ENCODE results near the gene ZNF816. TPM values are rescaled to one million over a fixed set of nuclear protein-coding genes. Genes with fewer than 3 reads are reported as not detected.

ZNF816 gene
- 10 to 100 TPM in 1 of 2 donors, 1 to 10 TPM in 1; 6.5 to 10.3 TPM for total RNA-seq

GRCh38 chr19:52962394-52963246 is at the start of gene ZNF816:
ZNF816 (minus strand) TSS chr19:52962881; CDS start chr19:52956089, 6,792 bp downstream.

DNA sequence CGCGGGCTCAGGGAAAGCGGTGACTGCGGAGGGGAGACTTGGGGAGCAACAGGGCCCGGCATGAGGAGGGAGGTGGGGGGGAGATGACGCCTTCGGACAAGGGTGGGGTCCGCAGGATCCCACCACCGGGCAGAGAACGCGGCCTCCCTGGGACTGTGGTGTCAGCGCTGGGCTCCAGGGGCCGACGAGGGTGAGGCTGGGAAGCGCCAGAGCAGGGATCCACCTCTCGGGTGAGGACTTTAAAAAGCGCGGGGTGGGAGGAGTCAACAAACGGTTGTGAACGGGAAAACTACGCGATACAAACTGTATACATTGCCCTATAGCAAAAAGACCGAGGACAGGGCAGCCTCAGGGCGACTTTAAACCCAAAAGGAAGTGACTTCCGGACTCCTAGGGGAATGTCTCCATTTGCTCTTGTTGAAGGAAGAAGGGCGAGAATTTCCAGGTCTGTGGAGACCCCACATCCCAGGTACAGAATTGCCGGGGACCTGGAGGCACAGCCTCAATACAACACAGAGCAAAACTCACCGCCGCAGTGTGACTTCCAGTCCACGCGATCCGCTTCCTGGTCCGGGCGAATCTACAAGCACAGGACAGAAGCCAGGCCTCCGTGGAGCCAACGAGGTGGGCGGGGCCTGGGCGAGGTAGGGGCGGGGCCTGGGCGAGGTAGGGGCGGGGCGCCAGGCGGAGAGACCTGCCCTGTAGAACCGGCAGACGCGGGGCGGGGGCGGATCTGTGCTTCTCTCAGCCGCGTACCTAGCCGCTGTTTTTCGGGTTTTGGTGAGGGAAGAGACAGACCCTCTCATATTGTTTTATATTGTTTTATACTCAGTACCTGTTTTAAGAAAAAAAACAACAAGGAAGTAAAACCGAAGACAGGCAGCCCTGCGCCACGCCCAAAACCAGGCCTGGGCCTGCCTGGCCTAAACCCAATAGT is 39.6 kb downstream of the ZNF816 start, which contains the start of gene ZNF888:
Gene ZNF888 (minus strand): TSS at position 588 of the 937 bp plus-strand sequence. CDS start 5,555 bp downstream, outside the sequence.

Other genes starting within 250 kb of the ZNF816 start
- gene ZNF611, start 227.8 kb downstream of the ZNF816 start, total RNA-seq: 1 to 10 TPM; 6.9 to 8.7 TPM
- 1 to 10 TPM; 4.5 to 5.0 TPM for gene ZNF600, start 176.1 kb downstream of the ZNF816 start, total RNA-seq
- gene ZNF28, start 141.2 kb downstream of the ZNF816 start, total RNA-seq: 10 to 100 TPM; 17.9 to 19.3 TPM
- gene ZNF468, start 105.3 kb downstream of the ZNF816 start, total RNA-seq: 10 to 100 TPM; 22.6 to 22.7 TPM
- gene ZNF320, start 65.2 kb downstream of the ZNF816 start, total RNA-seq: 1 to 10 TPM; 7.7 to 9.3 TPM
- gene ZNF888, start 39.5 kb downstream of the ZNF816 start, total RNA-seq: 1 to 10 TPM; 2.1 to 4.7 TPM
- not detected for gene ERVV-1, start 51.0 kb upstream of the ZNF816 start, total RNA-seq
- not detected for gene ERVV-2, start 81.9 kb upstream of the ZNF816 start, total RNA-seq
- 10 to 100 TPM; 20.0 to 24.8 TPM for gene ZNF160, start 140.5 kb upstream of the ZNF816 start, total RNA-seq
- 1 to 10 TPM in 1 of 2 donors, under 1 TPM in 1; 0.33 to 1.0 TPM for gene ZNF415, start 170.0 kb upstream of the ZNF816 start, total RNA-seq
- gene ZNF347, start 196.2 kb upstream of the ZNF816 start, total RNA-seq: 1 to 10 TPM; 4.5 to 4.7 TPM
- 1 to 10 TPM; 3.3 to 4.1 TPM for gene ZNF665, start 230.5 kb upstream of the ZNF816 start, total RNA-seq